Measurements from ENCODE around the gene CDKN2AIP.
"Not testable (repeated sequence)": the region's sequence is repeated elsewhere in the genome, so short reads cannot be mapped to it uniquely, and the experiment has no call there.

The CDKN2AIP gene

DNA sequence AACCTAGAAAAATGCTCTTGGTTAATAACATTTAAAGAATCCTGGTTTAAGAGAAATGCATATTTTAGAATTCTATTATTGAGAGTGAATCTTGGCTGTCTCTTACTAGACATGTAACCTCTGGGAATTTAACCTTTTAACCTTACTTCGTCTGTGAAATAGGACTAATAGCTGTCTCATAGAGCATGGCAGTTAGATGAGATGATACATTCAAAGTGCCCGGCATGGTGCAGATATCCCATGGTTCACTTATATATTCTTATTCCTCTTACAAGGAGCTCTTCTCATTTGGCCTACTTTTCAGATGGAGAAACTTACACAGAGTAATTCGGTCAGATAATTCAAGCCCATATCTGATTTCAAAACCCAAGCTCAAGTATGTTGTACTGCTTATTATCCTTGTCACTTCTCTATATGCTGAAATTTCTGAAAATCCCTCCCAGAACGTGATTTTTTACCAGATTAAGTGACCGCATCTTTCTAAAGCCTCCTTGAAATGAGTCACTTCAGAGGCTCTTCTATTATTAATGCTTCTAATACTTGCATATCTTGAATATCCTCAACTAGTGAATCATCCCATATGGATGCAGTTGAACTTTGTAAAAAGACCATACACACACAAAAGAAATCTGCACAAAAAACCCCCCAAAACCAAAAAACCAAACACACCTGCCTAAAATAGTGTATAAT is 4.9 kb downstream of the CDKN2AIP start:
- DNase-seq, result no peak

DNA sequence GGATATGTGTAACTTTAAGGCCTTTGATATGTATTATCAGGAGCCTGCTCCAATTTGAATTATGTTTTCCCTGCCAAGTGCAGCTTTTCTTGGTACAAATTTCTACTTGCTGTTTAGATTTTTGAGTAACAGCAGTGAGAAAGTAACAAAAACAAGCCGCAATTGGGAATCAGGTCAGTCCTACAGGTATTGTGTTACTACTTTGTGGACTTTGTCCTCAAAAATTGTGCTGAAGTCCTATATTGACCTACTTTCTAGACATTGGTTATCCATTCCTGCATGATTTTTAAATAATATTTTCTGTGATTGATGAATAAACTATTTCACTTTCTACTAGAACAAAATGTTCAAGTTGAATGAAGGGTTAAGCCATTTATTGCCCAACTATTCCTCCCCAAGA is 5.7 kb downstream of the CDKN2AIP start:
- DNase-seq, result no peak

DNA sequence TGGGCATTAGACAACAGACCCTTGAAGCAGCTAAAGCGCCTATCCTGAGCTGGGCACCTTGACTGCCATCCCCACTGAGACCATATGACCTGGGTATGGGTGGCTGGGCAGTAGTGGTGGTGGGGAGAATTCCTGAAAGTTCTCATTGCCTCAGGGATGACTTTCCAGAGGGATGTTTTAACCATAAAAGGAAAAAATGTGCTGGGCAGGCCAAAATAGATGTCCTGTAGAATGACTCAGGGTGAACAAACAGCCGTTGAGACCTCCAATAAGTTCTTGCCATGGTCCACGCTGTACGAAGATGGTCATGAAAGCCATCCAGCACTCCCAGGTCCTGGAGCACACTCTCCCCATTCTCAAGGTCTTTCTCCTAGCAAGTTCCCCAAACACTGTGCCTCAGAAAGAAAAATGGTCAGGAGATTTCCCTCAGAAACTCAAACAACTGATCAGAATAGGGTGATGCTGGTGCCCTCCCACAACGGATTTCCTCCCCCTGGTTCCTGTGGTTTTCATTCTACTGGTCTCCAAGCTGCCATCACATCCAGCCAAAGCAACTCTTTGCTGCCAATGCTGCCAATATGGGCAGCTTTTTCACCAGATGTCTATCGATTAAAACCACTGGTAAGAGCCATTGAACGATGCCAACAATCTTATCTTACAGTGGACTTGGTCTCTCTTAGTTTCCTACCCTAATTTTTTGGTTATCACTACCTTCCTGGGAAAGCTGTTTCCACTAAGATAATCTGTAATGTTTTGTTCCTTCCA is 11.2 kb downstream of the CDKN2AIP start:
- DNase-seq, result no peak

DNA sequence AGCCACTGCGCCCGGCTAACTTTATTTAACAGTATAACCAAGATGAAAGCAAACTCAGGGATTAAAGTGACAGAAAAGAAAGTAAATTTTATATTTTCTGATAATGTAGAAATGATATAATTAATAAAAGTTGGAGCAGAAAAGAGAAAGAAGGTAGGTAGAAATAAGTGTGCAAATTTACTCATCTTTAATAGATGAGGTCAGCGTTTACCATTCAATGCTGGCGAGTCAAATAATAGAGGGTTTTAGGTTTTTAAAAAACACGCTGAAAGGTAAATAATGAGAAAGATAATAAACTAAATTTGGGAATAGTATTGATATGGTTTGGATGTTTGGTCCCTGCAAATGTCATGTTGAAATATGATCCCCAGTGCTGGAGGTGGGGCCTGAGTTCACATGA is 13.6 kb downstream of the CDKN2AIP start:
- DNase-seq, result no peak

DNA sequence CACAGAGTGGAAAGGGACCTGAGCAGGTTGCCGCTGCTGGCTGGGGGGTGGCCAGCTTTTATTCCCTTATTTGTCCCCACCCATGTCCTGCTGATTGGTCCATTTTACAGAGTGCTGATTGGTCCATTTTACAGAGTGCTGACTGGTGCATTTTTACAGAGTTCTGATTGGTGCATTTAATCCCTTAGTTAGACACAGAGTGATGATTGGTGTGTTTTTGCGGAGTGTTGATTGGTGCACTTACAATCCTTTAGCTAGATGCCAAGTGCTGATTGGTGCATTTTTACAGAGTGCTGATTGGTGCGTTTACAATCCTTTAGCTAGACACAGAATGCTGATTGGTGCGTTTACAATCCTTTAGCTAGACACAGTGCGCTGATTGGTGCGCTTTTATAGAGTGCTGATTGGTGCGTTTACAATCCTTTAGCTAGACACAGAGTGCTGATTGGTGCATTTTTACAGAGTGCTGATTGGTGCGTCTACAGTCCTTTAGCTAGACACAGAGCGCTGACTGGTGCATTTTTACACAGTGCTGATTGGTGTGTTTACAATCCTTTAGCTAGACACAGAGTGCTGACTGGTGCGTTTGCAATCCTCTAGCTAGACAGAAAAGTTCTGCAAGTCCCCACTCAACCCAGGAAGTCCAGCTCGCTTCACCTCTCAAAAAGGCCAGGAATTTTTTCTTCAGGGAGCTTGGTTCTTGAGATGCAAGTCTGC is 19.6 kb downstream of the CDKN2AIP start:
- not testable (repeated sequence) for DNase-seq

DNA sequence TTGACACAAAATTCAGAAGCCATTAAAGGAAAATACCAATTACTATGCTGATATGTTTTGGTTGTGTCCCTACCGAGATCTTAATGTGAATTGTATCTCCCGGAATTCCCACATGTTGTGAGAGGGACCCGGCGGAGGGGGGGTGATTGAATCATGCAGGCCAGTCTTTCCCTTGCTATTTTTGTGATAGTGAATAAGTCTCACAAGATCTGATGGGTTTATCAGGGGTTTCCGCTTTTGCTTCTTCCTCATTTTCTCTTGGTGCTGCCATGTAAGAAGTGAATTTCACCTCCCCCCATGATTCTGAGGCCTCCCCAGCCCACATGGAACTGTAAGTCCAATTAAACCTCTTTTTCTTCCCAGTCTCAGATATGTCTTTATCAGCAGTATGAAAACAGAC is 21.4 kb downstream of the CDKN2AIP start:
- DNase-seq, result not testable (repeated sequence)

DNA sequence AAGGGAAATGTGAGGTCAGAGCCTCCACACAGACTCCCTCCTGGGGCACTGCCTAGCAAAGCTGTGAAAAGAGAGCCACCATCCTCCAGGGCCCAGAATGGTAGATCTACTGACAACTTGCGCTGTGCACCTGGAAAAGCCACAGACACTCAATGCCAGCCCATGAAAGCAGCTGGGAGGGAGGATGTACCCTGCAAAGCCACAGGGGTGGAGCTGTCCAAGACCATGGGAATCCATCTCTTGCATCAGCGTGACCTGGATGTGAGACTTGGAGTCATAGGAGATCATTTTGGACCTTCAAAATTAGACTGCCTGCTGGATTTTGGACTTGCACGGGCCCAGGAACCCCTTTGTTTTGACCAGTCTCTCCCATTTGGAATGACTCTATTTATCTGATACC is 22.8 kb downstream of the CDKN2AIP start:
- no peak for DNase-seq

DNA sequence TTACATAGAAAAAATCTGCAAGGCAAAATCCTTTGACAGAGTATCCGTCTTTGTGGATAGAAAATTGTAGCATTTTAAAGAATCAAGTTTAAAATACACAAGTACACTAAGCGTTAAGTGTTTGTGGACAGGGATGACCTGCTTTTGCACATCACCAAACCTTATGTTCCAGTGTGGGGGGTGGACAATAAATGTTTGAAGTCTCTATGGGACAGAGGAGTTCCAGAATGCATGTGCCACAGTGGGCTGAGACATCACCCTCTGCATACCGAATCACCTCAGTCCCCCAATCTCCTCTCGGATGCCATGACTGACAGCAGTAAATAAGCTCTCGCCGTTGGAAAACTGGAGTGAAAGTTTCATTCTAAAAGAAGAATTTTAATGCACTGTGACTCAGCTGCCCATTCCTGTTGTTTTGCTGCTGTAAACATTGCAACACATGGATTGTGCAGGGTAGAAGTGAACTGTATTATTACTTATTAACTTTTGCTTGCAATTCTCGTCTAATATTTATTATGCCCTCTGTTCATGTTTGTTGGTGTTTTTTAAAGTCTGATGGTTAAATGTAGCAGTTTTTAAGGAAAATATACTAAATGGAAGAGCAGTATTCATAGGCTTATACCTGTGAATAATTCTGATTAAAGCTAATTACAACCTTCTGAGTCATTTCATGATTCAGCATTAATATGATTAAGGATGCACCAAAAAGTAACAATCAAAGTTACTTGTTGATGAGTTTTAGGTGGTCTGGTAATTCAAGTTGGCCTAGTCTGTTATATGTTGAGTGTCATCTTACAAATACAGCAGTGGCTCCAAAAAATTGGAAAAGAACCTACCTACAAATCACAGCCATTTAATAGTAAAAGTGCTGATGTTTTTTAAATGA is 24.0 kb downstream of the CDKN2AIP start:
- DNase-seq, result no peak

DNA sequence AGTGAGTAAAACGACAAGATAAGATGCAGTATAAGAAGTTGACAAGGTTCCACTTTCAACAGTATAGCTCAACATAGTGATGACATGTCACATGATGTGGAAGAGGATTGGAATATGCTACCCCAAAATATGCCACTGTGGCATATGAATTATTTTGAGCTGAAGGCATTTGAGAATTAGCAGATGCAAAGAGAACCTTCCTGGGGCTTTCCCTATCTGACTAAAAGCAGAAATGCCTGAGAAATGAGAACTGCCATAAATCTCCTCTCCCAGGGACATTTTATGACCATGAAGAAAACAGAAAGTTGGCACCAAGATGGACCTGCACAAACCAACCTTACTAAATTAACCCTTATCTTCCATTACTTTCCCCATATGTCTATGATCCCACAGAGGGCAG is 24.8 kb downstream of the CDKN2AIP start:
- DNase-seq, result no peak

DNA sequence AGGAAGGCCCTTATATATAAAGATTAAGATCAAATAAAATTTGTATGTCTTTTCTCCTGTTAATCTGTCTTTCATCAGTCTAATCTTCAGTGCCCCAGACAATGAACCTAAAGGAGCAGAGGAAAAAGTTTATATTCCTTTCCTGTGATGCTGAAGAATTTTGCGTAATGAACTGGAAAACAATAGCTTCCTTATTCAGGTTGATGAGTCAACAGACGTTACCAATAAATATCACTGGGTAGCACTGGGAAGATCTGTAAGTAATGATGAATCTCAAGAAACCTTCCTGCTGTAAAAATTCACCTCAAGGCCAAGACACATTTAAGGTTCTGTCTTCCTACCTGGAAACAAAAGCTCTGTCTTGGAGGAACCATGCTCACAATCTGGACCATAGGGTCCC is 25.5 kb downstream of the CDKN2AIP start:
- DNase-seq, result no peak

DNA sequence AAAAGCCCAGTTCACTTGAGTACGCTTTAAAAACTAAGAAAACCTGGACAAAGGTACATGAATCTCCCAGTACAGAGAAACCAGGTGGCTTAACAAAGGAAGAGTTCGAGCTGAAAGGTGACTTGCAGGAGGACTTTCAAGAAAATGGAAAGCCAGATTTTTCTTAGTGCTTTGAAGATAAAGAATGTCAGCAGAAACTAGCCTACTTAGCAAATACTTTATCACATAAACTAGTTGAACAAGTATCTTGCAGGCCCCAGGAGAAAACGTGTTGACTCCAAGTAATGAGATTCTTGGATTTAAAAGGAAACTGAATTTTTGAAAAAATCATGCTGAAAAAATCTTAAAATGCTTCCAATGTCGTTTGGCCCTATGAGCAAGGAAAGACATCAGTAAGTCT is 26.4 kb downstream of the CDKN2AIP start:
- DNase-seq, result no peak

DNA sequence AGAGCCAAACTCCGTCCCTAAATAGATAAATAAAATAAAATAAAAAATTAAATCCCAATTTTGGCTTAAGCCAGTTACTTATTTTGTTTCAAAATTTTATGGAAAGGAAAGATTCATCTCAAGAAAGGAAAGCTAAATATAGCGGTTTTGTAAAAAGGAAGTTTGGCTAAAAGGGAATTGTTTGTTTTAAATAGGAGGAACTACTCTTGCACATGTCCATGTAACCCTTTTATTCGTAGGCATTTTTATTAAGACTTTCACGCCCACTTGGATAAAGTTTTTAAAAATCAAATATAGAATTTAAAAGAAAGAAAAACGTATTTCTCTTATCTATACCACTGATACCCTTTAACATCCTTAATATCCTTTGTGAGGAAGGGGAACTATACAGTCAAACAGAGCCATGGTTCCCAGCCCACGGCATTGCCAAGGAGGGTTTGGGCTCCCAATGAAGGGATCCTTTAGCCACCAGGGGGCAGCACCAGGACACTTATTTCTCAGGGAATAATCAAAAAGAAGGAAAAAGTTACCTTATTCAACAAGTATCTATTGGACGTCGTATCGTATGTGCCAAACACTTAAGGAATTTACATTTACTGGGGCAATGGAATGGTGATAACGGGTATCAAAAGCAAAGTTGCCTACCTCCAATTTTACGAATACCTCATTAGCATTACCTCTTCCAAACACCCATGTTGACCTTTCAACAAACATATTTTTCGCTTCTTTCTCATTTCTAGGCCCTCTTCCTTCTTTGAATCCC is 27.7 kb downstream of the CDKN2AIP start:
- DNase-seq, result peak; percentile 85

DNA sequence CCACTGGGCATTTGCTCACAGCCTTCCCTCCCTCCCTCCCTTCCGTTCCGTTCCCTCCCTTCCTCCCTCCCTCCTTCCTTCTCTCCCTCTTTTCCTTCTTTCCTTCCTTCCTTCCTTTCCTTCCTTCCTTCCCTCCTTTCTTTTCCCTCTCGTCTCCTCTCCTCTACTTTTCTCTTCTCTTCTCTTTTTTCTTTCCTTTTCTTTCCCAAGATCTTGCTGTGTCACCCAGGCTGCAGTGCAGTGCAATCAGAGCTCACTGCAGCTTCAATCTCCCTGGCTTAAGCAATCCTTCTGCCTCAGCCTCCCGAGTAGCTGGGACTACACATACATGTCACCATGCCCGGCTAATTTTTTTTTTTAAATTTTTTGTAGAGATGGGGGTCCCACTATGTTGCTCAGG is 33.7 kb downstream of the CDKN2AIP start:
- no peak for DNase-seq

DNA sequence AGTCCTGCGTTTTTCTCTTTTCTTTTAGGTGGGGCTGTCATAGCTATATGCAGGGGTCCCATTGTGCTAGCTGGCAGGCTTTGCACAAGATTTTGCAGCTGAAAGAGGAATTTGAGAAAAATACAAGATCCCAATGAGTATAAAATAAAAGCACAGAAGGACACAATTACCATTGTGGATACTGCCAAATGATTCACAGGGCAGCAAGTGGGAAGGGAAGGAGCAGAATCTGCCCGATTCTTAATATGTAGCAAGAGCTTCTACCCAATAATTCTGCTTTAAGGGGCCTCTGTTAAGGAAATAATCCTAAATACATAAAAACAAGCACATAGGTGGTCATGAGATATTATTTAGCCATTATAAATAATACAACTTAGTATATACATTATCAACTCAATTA is 34.5 kb downstream of the CDKN2AIP start:
- DNase-seq, result no peak

DNA sequence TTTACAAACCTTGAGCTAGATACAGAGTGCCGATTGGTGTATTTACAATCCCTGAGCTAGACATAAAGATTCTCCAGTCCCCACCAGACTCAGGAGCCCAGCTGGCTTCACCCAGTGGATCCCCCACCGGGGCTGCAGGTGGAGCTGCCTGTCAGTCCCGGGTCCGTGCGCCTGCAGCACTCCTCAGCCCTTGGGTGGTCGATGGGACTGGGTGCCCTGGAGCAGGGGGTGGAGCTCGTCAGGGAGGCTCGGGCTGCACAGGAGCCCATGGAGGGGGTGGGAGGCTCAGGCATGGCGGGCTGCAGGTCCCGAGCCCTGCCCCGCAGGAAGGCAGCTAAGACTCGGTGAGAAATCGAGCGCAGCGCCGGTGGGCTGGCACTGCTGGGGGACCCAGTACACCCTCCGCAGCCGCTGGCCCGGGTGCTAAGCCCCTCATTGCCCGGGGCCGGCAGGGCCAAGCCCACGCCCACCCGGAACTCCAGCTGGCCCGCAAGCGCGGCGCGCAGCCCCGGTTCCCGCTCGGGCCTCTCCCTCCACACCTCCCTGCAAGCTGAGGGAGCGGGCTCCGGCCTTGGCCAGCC is 38.2 kb downstream of the CDKN2AIP start:
- not testable (repeated sequence) for DNase-seq

DNA sequence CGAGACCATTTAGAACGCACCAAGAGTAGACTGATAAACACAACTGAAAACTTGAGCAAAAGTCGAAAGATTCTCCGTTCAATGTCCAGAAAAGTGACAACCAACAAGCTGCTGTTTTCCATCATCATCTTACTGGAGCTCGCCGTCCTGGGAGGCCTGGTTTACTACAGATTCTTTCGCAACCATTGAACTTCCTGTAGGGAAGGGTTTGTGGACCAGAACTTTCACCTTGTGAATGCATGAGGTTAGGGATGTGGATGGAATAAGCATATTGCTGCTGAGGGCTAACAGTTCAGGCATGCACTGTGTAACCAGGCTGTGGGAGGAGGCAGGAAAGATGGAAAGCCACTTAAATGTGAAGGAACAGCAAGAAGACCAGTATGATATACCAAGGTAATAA is 39.6 kb downstream of the CDKN2AIP start:
- DNase-seq, result no peak

DNA sequence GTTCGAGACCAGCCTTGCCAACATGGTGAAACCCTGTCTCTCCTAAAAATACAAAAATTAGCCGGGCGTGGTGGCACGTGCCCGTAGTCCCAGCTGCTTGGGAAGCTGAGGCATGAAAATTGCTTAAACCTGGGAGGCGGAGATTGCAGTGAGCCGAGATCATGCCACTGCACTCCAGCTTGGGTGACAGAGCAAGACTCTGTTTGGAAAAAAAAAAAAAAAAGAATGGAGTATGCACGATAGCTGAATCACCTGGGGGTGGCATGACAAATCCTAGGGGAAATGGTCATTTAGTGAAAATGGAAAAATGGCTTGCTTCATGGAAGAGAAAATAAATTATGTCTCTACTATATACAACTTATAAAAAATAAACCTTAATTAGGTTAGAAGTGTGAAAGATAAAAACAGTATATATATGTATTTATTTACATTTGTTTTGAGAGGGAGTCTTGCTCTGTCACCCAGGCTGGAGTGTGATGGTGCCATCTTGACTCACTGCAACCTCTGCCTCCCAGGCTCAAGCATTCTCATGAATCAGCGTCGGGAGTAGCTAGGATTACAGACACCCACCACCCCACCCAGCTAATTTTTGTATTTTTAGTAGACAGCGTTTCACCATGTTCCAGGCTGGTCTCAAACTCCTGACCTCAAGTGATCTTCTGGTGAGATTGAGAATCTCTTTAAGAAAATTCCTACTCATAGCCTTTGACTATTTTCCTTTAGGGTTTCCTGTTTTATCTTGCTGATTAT is 41.1 kb downstream of the CDKN2AIP start:
- no peak for DNase-seq

DNA sequence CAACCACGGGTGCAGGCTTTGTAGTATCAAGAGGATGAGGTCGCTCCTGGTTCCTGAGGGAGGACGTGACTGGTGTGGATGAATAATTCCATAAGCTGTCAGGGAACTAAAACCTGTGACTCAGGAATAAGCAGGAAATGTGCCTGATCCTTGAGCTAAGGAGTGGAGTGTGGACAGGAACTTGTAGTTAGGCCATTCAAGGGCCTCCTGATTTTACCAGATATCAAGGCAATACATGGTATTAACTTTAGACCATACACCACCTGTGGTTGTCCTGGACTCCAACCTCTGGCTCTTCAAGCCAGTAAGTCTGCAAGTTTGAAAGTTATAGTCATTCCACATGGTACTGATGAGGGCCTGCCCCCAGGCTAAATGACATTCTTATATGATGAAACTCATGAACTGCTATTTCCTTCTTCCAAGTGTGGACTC is 48.4 kb downstream of the CDKN2AIP start:
- no peak for DNase-seq

DNA sequence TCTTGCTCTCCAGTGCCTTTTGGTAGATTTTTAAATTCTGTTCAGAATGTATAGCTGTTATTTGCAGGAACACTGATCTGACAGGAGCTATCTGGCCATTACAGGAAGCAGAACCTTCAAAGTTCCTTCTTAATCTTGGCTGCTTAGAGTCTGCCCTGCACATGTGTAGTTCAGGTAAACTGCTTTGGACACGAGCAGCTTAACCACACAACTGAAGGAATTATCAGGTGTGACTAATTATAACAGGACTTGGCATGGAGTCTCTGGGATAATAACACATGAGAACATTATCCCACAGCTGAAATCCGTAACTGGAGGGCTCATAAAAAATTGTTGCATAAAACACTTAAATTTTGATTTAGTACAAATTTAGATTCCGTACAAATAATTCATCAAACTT is 48.8 kb downstream of the CDKN2AIP start:
- DNase-seq, result no peak

DNA sequence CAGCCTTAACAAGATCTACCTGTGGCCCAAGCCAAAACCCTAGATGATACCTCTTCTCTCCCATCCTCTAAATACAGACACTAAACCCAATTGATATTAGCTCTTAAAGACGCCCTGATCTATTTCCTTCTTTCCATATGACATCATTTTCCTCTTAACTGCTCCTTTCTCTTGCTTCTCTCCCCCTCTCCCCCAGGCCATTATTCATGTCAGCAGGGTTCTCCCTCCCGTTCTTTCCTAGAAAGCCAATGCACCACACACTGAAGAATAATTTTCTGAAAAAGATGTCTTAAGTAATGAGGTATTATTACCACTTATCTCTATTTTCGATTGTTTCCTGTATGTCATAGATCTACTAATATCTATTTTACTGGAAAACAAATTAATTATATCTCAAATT is 50.7 kb downstream of the CDKN2AIP start:
- no peak for DNase-seq
